Measurements from ENCODE around the gene PSMA4. TPM values are rescaled to one million over a fixed set of nuclear protein-coding genes. Genes with fewer than 3 reads are reported as not detected.

Gene PSMA4
- total and polyA plus RNA-seq, 2 experiments from 2014 or later = 322 to 552 TPM

- H3K36me3 ChIP-seq (ENCODE audit: insufficient read depth) = peaks cover 52% of the 10 kb centered on the region
- H3K27me3 ChIP-seq (ENCODE audit: insufficient read depth) = no peaks in the 10 kb centered on the region
- no peak for TF ChIP-seq ZNF331 (CRISPR knock-in tag; IDR thresholded peaks at IDR 0.05; ENCODE audit: low read depth)
- TF ChIP-seq CREB1 (CRISPR knock-in tag; IDR thresholded peaks at IDR 0.05; ENCODE audit: low read depth) = no peak
- no peak for TF ChIP-seq EZH2 (IDR thresholded peaks at IDR 0.05; ENCODE audit: low read depth, unreplicated experiment)
- no peak for TF ChIP-seq CTCF (conservative IDR thresholded peaks at IDR 0.05; ENCODE audit: low read depth in 2 of 2)
- no peak for TF ChIP-seq POLR2AphosphoS5 (IDR thresholded peaks at IDR 0.05; ENCODE audit: low read depth)
- TF ChIP-seq JUNB (IDR thresholded peaks at IDR 0.05; ENCODE audit: unreplicated experiment) = no peak
- no peak for TF ChIP-seq STAT1 (IDR thresholded peaks at IDR 0.05; ENCODE audit: unreplicated experiment)
- no peak for TF ChIP-seq REST (IDR thresholded peaks at IDR 0.05; ENCODE audit: unreplicated experiment)
- TF ChIP-seq NANOG (IDR thresholded peaks at IDR 0.05; ENCODE audit: borderline replicate concordance) = no peak
- no peak for TF ChIP-seq ZNF462 (CRISPR knock-in tag; IDR thresholded peaks at IDR 0.05)
- no peak for TF ChIP-seq ZNF114 (CRISPR knock-in tag; IDR thresholded peaks at IDR 0.05)
- no peak for TF ChIP-seq ETS1 (IDR thresholded peaks at IDR 0.05)
- TF ChIP-seq EZH2phosphoT487 (IDR thresholded peaks at IDR 0.05; ENCODE audit: unreplicated experiment) = no peak
- Mint-ChIP-seq H3K4me3 (no peak overlapping the region), H3K27ac (no peak overlapping the region), H3K9me3 (no peaks in the 10 kb centered on the region; the same call in 2 of the 3 replicates), H3K4me1 (peaks cover 9% of the 10 kb centered on the region), H3K36me3 (ENCODE audit: low read depth) (peaks cover 55% of the 10 kb centered on the region), H3K27me3 (ENCODE audit: insufficient read depth, low read depth, poor library complexity) (peaks cover 9% of the 10 kb centered on the region)
- no peak overlapping the region; the same call in 1 of the 2 replicates for H3K27ac ChIP-seq (ENCODE audit: low read depth)
- H2AFZ ChIP-seq = no peak overlapping the region
- ATAC-seq = no peak
- no peaks in the 10 kb centered on the region for H3F3A ChIP-seq (replicated peaks; ENCODE audit: low read depth)
- H3K4me3 ChIP-seq = no peak overlapping the region
- H3K4me2 ChIP-seq = no peak overlapping the region
- H3K4me1 ChIP-seq (ENCODE audit: insufficient read depth) = peaks cover 8% of the 10 kb centered on the region; the same call in 1 of the 2 replicates
- H4K20me1 ChIP-seq (replicated peaks; ENCODE audit: insufficient read depth) = peaks cover 27% of the 10 kb centered on the region
- DNase-seq (ENCODE audit: low spot score) = no peak
- H3K9me2 ChIP-seq (ENCODE audit: insufficient read depth) = peaks cover 3% of the 10 kb centered on the region; the same call in 1 of the 2 replicates
- peaks cover 22% of the 10 kb centered on the region for H3K79me2 ChIP-seq (replicated peaks; ENCODE audit: insufficient read depth)
Measured at GRCh38 chr15:78542647-78543046, 2.4 kb downstream of the PSMA4 start.
